Measurements from ENCODE around the gene KRI1. TPM values are rescaled to one million over a fixed set of nuclear protein-coding genes. Genes with fewer than 3 reads are reported as not detected.
A peak's percentile ranks its signal among the peaks of the same experiment; 100 is the strongest.

Gene KRI1
- total RNA-seq, 1 donor from 2014 or later = 21.6 TPM

- Histone ChIP-seq H3K9me3 (no peaks in the 10 kb centered on the region), H3K4me3 (peak overlapping the region; percentile 37 to 51), H3K27me3 (peaks cover 5% of the 10 kb centered on the region), H3K4me1 (peaks cover 41% of the 10 kb centered on the region), H3K27ac (peak overlapping the region; percentile 48), H3K36me3 (no peaks in the 10 kb centered on the region)
- no peak for DNase-seq (ENCODE audit: extremely low spot score in 2 of 2)
- TF ChIP-seq POLR2A (IDR thresholded peaks at IDR 0.05) (no peak), POLR2AphosphoS5 (IDR thresholded peaks at IDR 0.05; ENCODE audit: insufficient read depth in 1 of 2, low read depth in 1 of 2) (no peak), CTCF (IDR thresholded peaks at IDR 0.05) (no peak)
- intact Hi-C loops (cut with DNase I) = no loop called here
Observed at GRCh38 chr19:10517760-10518443, 47.9 kb downstream of the KRI1 start.

GRCh38 chr19:10517361-10517759 lies 48.5 kb downstream of the KRI1 start, which contains the start of gene S1PR5:
S1PR5 (minus strand) TSS chr19:10517447; CDS start chr19:10515011, 2,436 bp downstream.
- TF ChIP-seq POLR2A (IDR thresholded peaks at IDR 0.05) (no peak), CTCF (IDR thresholded peaks at IDR 0.05) (no peak), POLR2AphosphoS5 (IDR thresholded peaks at IDR 0.05; ENCODE audit: insufficient read depth in 1 of 2, low read depth in 1 of 2) (no peak)
- Histone ChIP-seq H3K4me3 (peak within 1 kb of the TSS; percentile 37 to 51), H3K4me1 (peaks cover 41% of the 10 kb centered on the region), H3K27me3 (peaks cover 5% of the 10 kb centered on the region), H3K9me3 (no peaks in the 10 kb centered on the region), H3K36me3 (no peaks in the 10 kb centered on the region), H3K27ac (peak within 1 kb of the TSS; percentile 48)
- intact Hi-C loops (cut with DNase I) = no loop called here
- no peak for DNase-seq (ENCODE audit: extremely low spot score in 2 of 2)

GRCh38 chr19:10516671-10517286 lies 49.0 kb downstream of the KRI1 start:
- intact Hi-C loops (cut with DNase I) = no loop called here
- TF ChIP-seq POLR2A (IDR thresholded peaks at IDR 0.05) = no peak
- TF ChIP-seq CTCF (IDR thresholded peaks at IDR 0.05) = no peak
- TF ChIP-seq POLR2AphosphoS5 (IDR thresholded peaks at IDR 0.05; ENCODE audit: insufficient read depth in 1 of 2, low read depth in 1 of 2) = no peak
- Histone ChIP-seq H3K27ac (peak overlapping the region; percentile 48), H3K4me1 (peaks cover 41% of the 10 kb centered on the region), H3K36me3 (no peaks in the 10 kb centered on the region), H3K9me3 (no peaks in the 10 kb centered on the region), H3K27me3 (peaks cover 5% of the 10 kb centered on the region), H3K4me3 (peak overlapping the region; percentile 37 to 51)
- no peak for DNase-seq (ENCODE audit: extremely low spot score in 2 of 2)

- peak overlapping the region in 1 of 2 donors; percentile 51 for H3K4me3 ChIP-seq
- TF ChIP-seq POLR2A (IDR thresholded peaks at IDR 0.05) = no peak
- TF ChIP-seq POLR2AphosphoS5 (IDR thresholded peaks at IDR 0.05; ENCODE audit: insufficient read depth in 1 of 2, low read depth in 1 of 2) = no peak
- no peak for TF ChIP-seq CTCF (IDR thresholded peaks at IDR 0.05)
- peaks cover 34% of the 10 kb centered on the region for H3K4me1 ChIP-seq
- peaks cover 5% of the 10 kb centered on the region for H3K27me3 ChIP-seq
- peak overlapping the region; percentile 48 for H3K27ac ChIP-seq
- no peaks in the 10 kb centered on the region for H3K36me3 ChIP-seq
- H3K9me3 ChIP-seq = no peaks in the 10 kb centered on the region
- intact Hi-C loops (cut with DNase I) = no loop called here
- no peak for DNase-seq (ENCODE audit: extremely low spot score in 2 of 2)
Observed at GRCh38 chr19:10516064-10516385, 49.8 kb downstream of the KRI1 start.
